Fibroblast of lung (primary cell): ENCODE measurements around the gene SLC66A2.

Experiments
- CTCF ChIP-seq, 2 donors: IDR thresholded peaks in 1 of 2; conservative IDR thresholded peaks in 1 of 2; 1 replicate in 1 of 2; 2 replicates in 1 of 2; pipeline ENCODE4 v1.5.1; 2011 to 2012; ENCODE audit warnings: low read length in 2 of 2, control low read depth in 1 of 2, inconsistent platforms in 1 of 2, low read depth in 1 of 2, mild to moderate bottlenecking in 1 of 2
- EZH2 ChIP-seq: IDR thresholded peaks from 2 replicates; pipeline ENCODE4 v1.5.1; 2012; ENCODE audit warnings: low read length, control low read depth, mild to moderate bottlenecking; ENCODE audit errors: missing control alignments

- TF ChIP-seq CTCF (conservative IDR thresholded peaks at IDR 0.05 in 1 of 2, IDR thresholded peaks at IDR 0.05 in 1 of 2; ENCODE audit: low read depth in 1 of 2, low read length in 2 of 2) = no peak
- no peak for TF ChIP-seq EZH2
Observed at GRCh38 chr18:79922971-79923411, 28.5 kb downstream of the SLC66A2 start.
